IMR-90 (cell line): Measurements from ENCODE around the gene STK33. TPM values are rescaled to one million over a fixed set of nuclear protein-coding genes. Genes with fewer than 3 reads are reported as not detected.

ENCODE experiments used
- ATAC-seq: fragments of 200-7000 bp; cut with Tn5 transposase; 2 replicates; pipeline ENCODE4 v1.9.1; 2020; ENCODE audit warnings: low read depth, mild to moderate bottlenecking, moderate library complexity
- BruUV-seq: library from RNA; stranded (reverse); fragments of 400-500 nt; replicated peaks from 2 replicates; lab custom pipeline; 2021; lab: Mats Ljungman, UMichigan
- CTCF ChIA-PET: fragments of 300-600 bp; formaldehyde crosslinking; extraction: SDS; loops from one replicate; lab custom pipeline; 2021; ENCODE audit warnings: antibody characterized with exemption; lab: Yijun Ruan, JAX
- POLR2A ChIA-PET: fragments of 300-600 bp; sonication (Branson Sonifier 250); formaldehyde crosslinking; loops from one replicate; lab custom pipeline; 2022; ENCODE audit warnings: antibody characterized with exemption; ENCODE audit not compliant: unreplicated experiment; lab: Charles Lee
- DNase-seq: peaks from one replicate; pipeline ENCODE4 v3.0.0; 2013
- H2AFZ ChIP-seq: replicated peaks from 2 replicates; pipeline ENCODE3; 2013; ENCODE audit warnings: low read length, mild to moderate bottlenecking; ENCODE audit not compliant: poor library complexity
- H2AK5ac ChIP-seq: 2 replicates; pipeline ENCODE4 v1.6.1; 2013; ENCODE audit warnings: low read depth, low read length, inconsistent platforms
- H2AK9ac ChIP-seq: replicated peaks from 2 replicates; pipeline ENCODE3; 2013; ENCODE audit warnings: mild to moderate bottlenecking, low read depth, low read length, moderate library complexity; ENCODE audit not compliant: poor library complexity
- H2BK120ac ChIP-seq: 2 replicates; pipeline ENCODE4 v1.6.1; 2013; ENCODE audit warnings: low read depth, low read length, inconsistent platforms
- H2BK15ac ChIP-seq: 3 replicates; pipeline ENCODE4 v1.6.1; 2013; ENCODE audit warnings: low read depth, low read length, inconsistent platforms
- H2BK20ac ChIP-seq: 2 replicates; pipeline ENCODE4 v1.6.1; 2013; ENCODE audit warnings: low read depth, mild to moderate bottlenecking, inconsistent platforms, low read length, moderate library complexity
- H2BK5ac ChIP-seq: 2 replicates; pipeline ENCODE4 v1.6.1; 2013; ENCODE audit warnings: mild to moderate bottlenecking, low read depth, low read length, inconsistent platforms; ENCODE audit not compliant: poor library complexity, severe bottlenecking
- H3K14ac ChIP-seq: replicated peaks from 2 replicates; pipeline ENCODE4 v1.6.1; 2013; ENCODE audit warnings: low read depth, low read length, inconsistent platforms
- H3K18ac ChIP-seq: 2 replicates; pipeline ENCODE4 v1.6.1; 2013; ENCODE audit warnings: low read depth, low read length, control low read depth
- H3K23ac ChIP-seq: 2 replicates; pipeline ENCODE4 v1.6.1; 2013; ENCODE audit warnings: low read depth, low read length, inconsistent platforms
- H3K27ac ChIP-seq: 2 replicates; pipeline ENCODE4 v1.5.1; 2013; ENCODE audit warnings: mild to moderate bottlenecking, control low read depth, low read length; ENCODE audit not compliant: insufficient read depth
- H3K27me3 ChIP-seq: 2 replicates; pipeline ENCODE4 v1.6.1; 2013; ENCODE audit warnings: low read length; ENCODE audit not compliant: control insufficient read depth, insufficient read depth
- H3K36me3 ChIP-seq: 2 replicates; pipeline ENCODE4 v1.6.1; 2013; ENCODE audit warnings: low read length, mixed read lengths; ENCODE audit not compliant: control insufficient read depth, insufficient read depth
- H3K4ac ChIP-seq: 2 replicates; pipeline ENCODE4 v1.6.1; 2013; ENCODE audit warnings: low read depth, low read length, inconsistent platforms
- H3K4me1 ChIP-seq: 2 replicates; pipeline ENCODE4 v1.6.1; 2013; ENCODE audit warnings: low read length, mixed read lengths; ENCODE audit not compliant: control insufficient read depth, insufficient read depth
- H3K4me2 ChIP-seq: 2 replicates; pipeline ENCODE4 v1.6.1; 2013; ENCODE audit warnings: low read depth, mild to moderate bottlenecking, control low read depth, low read length, moderate library complexity
- H3K4me3 ChIP-seq: 2 replicates; pipeline ENCODE4 v1.5.1; 2013; ENCODE audit warnings: low read depth, mild to moderate bottlenecking, control low read depth, low read length, moderate library complexity; ENCODE audit not compliant: insufficient read depth
- H3K56ac ChIP-seq: 2 replicates; pipeline ENCODE4 v1.6.1; 2013; ENCODE audit warnings: low read length, inconsistent platforms; ENCODE audit not compliant: insufficient read depth; ENCODE audit errors: extremely low read depth
- H3K79me1 ChIP-seq, 2 experiments: 2 replicates each; pipeline ENCODE4 v1.6.1; 2013; ENCODE audit warnings: low read length in 2 of 2, inconsistent platforms in 1 of 2, low read depth in 1 of 2
- H3K9ac ChIP-seq: 2 replicates; pipeline ENCODE4 v1.6.1; 2013; ENCODE audit warnings: low read depth, low read length, control low read depth
- H3K9me1 ChIP-seq: 2 replicates; pipeline ENCODE4 v1.6.1; 2013; ENCODE audit warnings: low read length, inconsistent platforms; ENCODE audit not compliant: insufficient read depth
- H3K9me3 ChIP-seq: 2 replicates; pipeline ENCODE4 v1.6.1; 2013; ENCODE audit warnings: low read length; ENCODE audit not compliant: control insufficient read depth, insufficient read depth
- H4K20me1 ChIP-seq: 2 replicates; pipeline ENCODE4 v1.6.1; 2013; ENCODE audit warnings: low read length, inconsistent platforms; ENCODE audit not compliant: insufficient read depth
- H4K5ac ChIP-seq: 2 replicates; pipeline ENCODE4 v1.6.1; 2013; ENCODE audit warnings: mild to moderate bottlenecking, low read depth, low read length, control low read depth
- H4K8ac ChIP-seq, 2 experiments: 2 replicates each; pipeline ENCODE4 v1.6.1; 2013; ENCODE audit warnings: low read depth in 2 of 2, low read length in 2 of 2, control low read depth in 1 of 2, inconsistent platforms in 1 of 2
- H4K91ac ChIP-seq: 2 replicates; pipeline ENCODE4 v1.6.1; 2013; ENCODE audit warnings: low read depth, low read length, inconsistent platforms; ENCODE audit not compliant: insufficient read depth
- CEBPB ChIP-seq: IDR thresholded peaks from 2 replicates; pipeline ENCODE4 v1.6.1; 2012; ENCODE audit warnings: low read depth, low read length, improper control_type of control experiment
- MAZ ChIP-seq: IDR thresholded peaks from 2 replicates; pipeline ENCODE4 v1.6.1; 2012; ENCODE audit warnings: low read depth, mild to moderate bottlenecking, low read length, improper control_type of control experiment, moderate library complexity, borderline replicate concordance
- MXI1 ChIP-seq: IDR thresholded peaks from 2 replicates; pipeline ENCODE4 v1.6.1; 2012; ENCODE audit warnings: low read depth, mild to moderate bottlenecking, low read length, moderate library complexity, borderline replicate concordance
- RCOR1 ChIP-seq: IDR thresholded peaks from 2 replicates; pipeline ENCODE4 v1.6.1; 2012; ENCODE audit warnings: mild to moderate bottlenecking, low read length, improper control_type of control experiment; ENCODE audit not compliant: insufficient replicate concordance
- RFX5 ChIP-seq: IDR thresholded peaks from 2 replicates; pipeline ENCODE4 v1.8.0; 2012; ENCODE audit warnings: low read depth, mild to moderate bottlenecking, low read length, moderate library complexity
- WGBS, 2 experiments: methylation state at CpG; one replicate each; pipeline versions ENCODE4 v1.1.5 to v1.1.7; 2013; ENCODE audit warnings: missing lambda C conversion rate in 2 of 2; ENCODE audit not compliant: insufficient read length in 1 of 2; ENCODE audit errors: extremely low coverage in 2 of 2; 5-methylcytosine and 5-hydroxymethylcytosine counted together
- dilution Hi-C: fragments of 300-500 bp; cut with HindIII; formaldehyde crosslinking; loops from one replicate; pipeline ENCODE4 v1.14.3; 2018; ENCODE audit warnings: low sequenced_read_pairs; ENCODE audit not compliant: unreplicated experiment
- in situ Hi-C: fragments of 300-500 bp; cut with MboI; formaldehyde crosslinking; loops from 3 replicates; pipeline ENCODE4 v1.14.3; 2019; ENCODE audit warnings: low sequenced_read_pairs, inconsistent platforms, mixed read lengths
- intact Hi-C: fragments of 100-400 bp; cut with micrococcal nuclease; formaldehyde crosslinking; loops from 2 replicates; pipeline ENCODE4 v1.10.0; 2022
- polyA plus RNA-seq, 3 experiments: library from polyadenylated mRNA; depleted of rRNA; stranded (reverse); fragments of >200 nt; gene quantifications; 2 replicates each; pipeline ENCODE4 v1.2.3, GENCODE V29; 2012; ENCODE audit warnings: low replicate concordance in 1 of 3
- total RNA-seq: library from RNA; depleted of rRNA; stranded (reverse); fragments of >200 nt; gene quantifications from 2 replicates; pipeline ENCODE4 v1.2.3, GENCODE V29; 2012
- TF ChIP-seq, protein P1 (sequence below): fragments of 150-350 bp; IDR thresholded peaks from 2 replicates; pipeline ENCODE4 v1.6.1; 2017; ENCODE audit warnings: mild to moderate bottlenecking, antibody characterized with exemption, low read length, low read depth
- TF ChIP-seq, protein P2 (sequence below): fragments of 150-350 bp; IDR thresholded peaks from 2 replicates; pipeline ENCODE4 v1.6.1; 2016; ENCODE audit warnings: low read depth, mild to moderate bottlenecking, low read length, moderate library complexity, borderline replicate concordance

Gene STK33
- total and polyA plus RNA-seq, 2 of the 4 experiments (the other 2 are of a cell fraction), result 2.3 to 2.6 TPM

DNA sequence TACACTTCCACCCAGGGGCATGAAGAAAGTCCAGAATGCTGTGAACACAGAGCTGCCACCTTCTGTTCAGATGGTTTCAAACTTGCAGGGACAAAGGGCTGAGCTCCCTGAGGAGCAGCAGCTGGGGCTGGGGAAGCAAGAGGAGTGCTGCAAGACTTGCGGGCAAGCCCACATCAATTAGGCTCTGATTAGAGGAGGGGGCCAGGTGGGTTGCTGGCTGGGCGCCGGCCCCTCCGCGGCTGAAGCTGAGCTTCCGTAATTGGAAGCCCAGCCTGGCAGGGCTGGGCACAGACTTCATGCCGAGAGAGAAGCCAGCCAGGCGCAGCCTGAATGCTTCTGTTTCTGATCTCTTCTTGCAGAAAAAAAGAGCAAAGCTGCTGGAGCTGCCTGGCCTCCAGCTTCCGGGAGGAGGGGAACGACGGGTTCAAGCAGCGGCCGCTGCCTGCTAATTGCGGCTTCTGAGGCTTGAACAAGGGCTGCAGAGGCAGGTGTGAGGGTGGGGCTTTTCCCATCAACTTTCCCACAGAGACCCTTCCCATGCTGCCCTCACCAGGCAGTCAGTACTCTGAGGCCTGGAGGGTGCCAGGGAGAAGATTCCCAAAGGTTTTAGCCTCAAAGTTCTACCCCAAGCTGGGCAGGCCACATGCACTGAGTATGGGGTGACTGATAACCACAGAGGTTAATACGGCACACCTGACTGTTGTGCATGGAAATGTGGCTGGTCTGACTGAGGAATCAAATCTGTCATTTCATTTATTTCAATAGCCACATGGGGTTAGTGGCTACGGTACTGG, 239.2 kb downstream of the STK33 start:
- H3K56ac ChIP-seq, result no peak overlapping the region
- in situ Hi-C loops (no loop called here), dilution Hi-C loops (no loop called here), intact Hi-C loops (no loop called here)
- H3K4me1 ChIP-seq, result no peaks in the 10 kb centered on the region
- no peak overlapping the region for H3K4ac ChIP-seq
- H3K9me3 ChIP-seq, result no peaks in the 10 kb centered on the region
- POLR2A ChIA-PET, result no interaction called here
- H2BK5ac ChIP-seq, result no peak overlapping the region
- peaks cover 48% of the 10 kb centered on the region for H3K27me3 ChIP-seq
- BruUV-seq, result no TSS peak
- H2BK15ac ChIP-seq, result no peak overlapping the region
- no peak overlapping the region for H3K4me2 ChIP-seq
- no peaks in the 10 kb centered on the region for H3K79me1 ChIP-seq
- no peak overlapping the region for H3K18ac ChIP-seq
- no peak overlapping the region for H3K9ac ChIP-seq
- no peak overlapping the region for H3K4me3 ChIP-seq
- H2AK9ac ChIP-seq, result no peak overlapping the region
- CTCF ChIA-PET, result no interaction called here
- DNase-seq, result no peak
- no peak overlapping the region for H2BK120ac ChIP-seq
- no peak overlapping the region for H4K91ac ChIP-seq
- 0 out of 2 replicates have a peak, but pooled peaks have one; percentile 18 for ATAC-seq
- H2BK20ac ChIP-seq, result no peak overlapping the region
- no peak overlapping the region for H3K14ac ChIP-seq
- no peak overlapping the region for H4K8ac ChIP-seq
- TF ChIP-seq CEBPB (no peak), RFX5 (no peak), MXI1 (no peak), RCOR1 (no peak), MAZ (no peak)
- TF ChIP-seq, protein P1, sequence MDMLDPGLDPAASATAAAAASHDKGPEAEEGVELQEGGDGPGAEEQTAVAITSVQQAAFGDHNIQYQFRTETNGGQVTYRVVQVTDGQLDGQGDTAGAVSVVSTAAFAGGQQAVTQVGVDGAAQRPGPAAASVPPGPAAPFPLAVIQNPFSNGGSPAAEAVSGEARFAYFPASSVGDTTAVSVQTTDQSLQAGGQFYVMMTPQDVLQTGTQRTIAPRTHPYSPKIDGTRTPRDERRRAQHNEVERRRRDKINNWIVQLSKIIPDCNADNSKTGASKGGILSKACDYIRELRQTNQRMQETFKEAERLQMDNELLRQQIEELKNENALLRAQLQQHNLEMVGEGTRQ, result peak; percentile 5; the same call in 1 of the 2 replicates
- TF ChIP-seq, protein P2, sequence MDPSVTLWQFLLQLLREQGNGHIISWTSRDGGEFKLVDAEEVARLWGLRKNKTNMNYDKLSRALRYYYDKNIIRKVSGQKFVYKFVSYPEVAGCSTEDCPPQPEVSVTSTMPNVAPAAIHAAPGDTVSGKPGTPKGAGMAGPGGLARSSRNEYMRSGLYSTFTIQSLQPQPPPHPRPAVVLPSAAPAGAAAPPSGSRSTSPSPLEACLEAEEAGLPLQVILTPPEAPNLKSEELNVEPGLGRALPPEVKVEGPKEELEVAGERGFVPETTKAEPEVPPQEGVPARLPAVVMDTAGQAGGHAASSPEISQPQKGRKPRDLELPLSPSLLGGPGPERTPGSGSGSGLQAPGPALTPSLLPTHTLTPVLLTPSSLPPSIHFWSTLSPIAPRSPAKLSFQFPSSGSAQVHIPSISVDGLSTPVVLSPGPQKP, result no peak
- H2AFZ ChIP-seq, result no peak overlapping the region
- H3K23ac ChIP-seq, result no peak overlapping the region
- 6% methylated on average over 7 of the region's 16 CpGs; no CpG with 5 or more reads in 1 of the 2 experiments for WGBS, 2 experiments
- no peak overlapping the region for H4K5ac ChIP-seq
- no peaks in the 10 kb centered on the region for H4K20me1 ChIP-seq
- H3K27ac ChIP-seq, result no peak overlapping the region
- H3K36me3 ChIP-seq, result no peaks in the 10 kb centered on the region
- no peaks in the 10 kb centered on the region for H3K9me1 ChIP-seq
- H2AK5ac ChIP-seq, result no peak overlapping the region
